GM21737 (cell line): Measurements from ENCODE around the gene ZNF224.
"Not testable (repeated sequence)": the region's sequence is repeated elsewhere in the genome, so short reads cannot be mapped to it uniquely, and the experiment has no call there.

Source experiments
- ATAC-seq: cut with Tn5 transposase; IDR thresholded peaks from one replicate; pipeline ENCODE4 v1.9.1; 2021; ENCODE audit warnings: mild to moderate bottlenecking, moderate library complexity; ENCODE audit not compliant: unreplicated experiment

ZNF224 gene

GRCh38 chr19:44121162-44121561 is 27.0 kb downstream of the ZNF224 start:
- not testable (repeated sequence) for ATAC-seq

- ATAC-seq: no peak
Observed at GRCh38 chr19:44131955-44132354, 37.8 kb downstream of the ZNF224 start.

GRCh38 chr19:44141191-44142058 is 47.3 kb downstream of the ZNF224 start, which contains the start of gene ZNF234:
ZNF234 (plus strand) TSS chr19:44141554; CDS start chr19:44144633, 3,079 bp downstream.
- peak; percentile 81 for ATAC-seq

- no peak for ATAC-seq
Observed at GRCh38 chr19:44142059-44142433, 47.9 kb downstream of the ZNF224 start.

- no peak for ATAC-seq
Observed at GRCh38 chr19:44149776-44150175, 55.6 kb downstream of the ZNF224 start.

- ATAC-seq: no peak
Observed at GRCh38 chr19:44151491-44151890, 57.3 kb downstream of the ZNF224 start.

- no peak for ATAC-seq
Observed at GRCh38 chr19:44156475-44156874, 62.3 kb downstream of the ZNF224 start.
